Dermis microvascular lymphatic vessel endothelial cell (primary cell): ENCODE measurements around the gene PRSS38. TPM values are rescaled to one million over a fixed set of nuclear protein-coding genes. Genes with fewer than 3 reads are reported as not detected.

Experiments used
- DNase-seq, 2 donors: peaks; one replicate each; pipeline versions ENCODE4 v3.0.0 to v3.0.0-alpha.2; 2010; ENCODE audit warnings: low read depth in 2 of 2
- total RNA-seq: library from RNA; depleted of rRNA; stranded (reverse); fragments of >200 nt; gene quantifications from 2 replicates; pipeline ENCODE4 v1.2.1, GENCODE V29; 2014

Gene PRSS38
- total RNA-seq, result not detected in 2 replicates

GRCh38 chr1:227815468-227816409, at the start of gene PRSS38:
Gene PRSS38 (plus strand): TSS chr1:227815675. CDS start chr1:227815717, 42 bp downstream.
- DNase-seq, result no peak

GRCh38 chr1:227766015-227766634, 49.4 kb upstream of the PRSS38 start:
- DNase-seq, result no peak

DNA sequence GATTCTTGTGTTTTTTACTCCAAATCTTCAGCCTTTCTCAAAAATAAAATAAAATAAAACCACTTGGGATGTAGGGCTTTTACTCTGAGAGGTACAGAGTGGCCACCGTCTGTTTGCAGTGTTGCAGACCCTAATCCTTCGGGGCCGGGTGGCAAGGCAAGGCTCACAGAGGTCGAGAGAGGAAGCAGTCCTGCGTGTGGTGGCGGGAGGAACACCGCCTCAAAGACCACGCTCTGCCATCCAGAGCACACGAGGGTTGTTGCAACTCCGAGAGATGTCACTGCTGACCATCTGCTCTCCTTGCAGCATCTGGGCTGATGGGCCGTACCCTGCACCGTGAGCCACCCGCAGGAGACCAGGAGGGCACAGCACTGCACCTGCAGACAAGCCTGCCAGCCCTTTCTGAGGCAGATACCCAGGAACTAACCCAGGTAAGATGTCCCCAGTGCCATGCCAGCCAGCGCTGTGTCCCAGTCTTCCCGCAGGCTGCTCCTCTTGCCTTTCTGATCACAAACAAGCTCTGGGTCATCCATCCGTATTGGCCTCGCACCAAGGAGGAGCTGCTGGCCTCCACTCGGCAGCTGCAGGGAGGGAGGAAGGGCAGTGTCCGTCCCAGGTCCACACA, 48.7 kb upstream of the PRSS38 start:
- no peak for DNase-seq

DNA sequence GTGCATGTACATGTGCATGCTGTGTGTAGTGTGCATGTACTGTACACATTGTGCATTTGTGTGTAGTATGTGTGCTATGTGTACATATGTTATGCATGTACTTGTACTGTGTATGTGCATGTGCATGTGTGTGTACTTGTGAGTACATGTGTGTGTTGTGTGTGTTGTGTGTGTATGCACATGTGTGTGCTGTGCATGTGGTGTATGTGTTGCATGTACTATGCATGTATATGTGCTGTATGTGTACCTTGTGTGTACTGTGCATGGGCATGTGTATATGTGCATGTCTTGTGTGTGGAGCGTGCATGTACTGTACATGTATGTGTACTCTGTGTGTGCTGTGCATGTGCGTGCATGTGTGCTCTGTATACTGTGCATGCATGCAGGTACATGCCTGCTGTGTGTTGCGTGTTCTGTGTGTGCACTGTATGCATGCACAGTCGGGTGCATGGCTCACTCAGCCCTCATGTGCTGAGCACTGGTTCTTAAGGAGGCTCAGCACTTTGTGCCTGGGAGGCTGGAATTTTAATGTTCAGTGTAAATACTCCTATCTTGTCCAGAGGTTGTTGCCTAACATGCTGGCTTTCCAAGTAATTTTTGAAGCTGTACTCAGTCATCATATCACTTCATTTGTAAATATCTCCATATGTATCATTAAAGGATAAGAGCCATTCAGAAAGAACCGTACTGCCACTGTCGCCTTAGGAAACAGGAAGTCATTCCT, 47.9 kb upstream of the PRSS38 start:
- DNase-seq, result no peak

GRCh38 chr1:227768125-227768439, 47.4 kb upstream of the PRSS38 start:
- DNase-seq, result no peak

- DNase-seq, result no peak
These were observed 46.8 kb upstream of the PRSS38 start for GRCh38 chr1:227768640-227769039.

DNA sequence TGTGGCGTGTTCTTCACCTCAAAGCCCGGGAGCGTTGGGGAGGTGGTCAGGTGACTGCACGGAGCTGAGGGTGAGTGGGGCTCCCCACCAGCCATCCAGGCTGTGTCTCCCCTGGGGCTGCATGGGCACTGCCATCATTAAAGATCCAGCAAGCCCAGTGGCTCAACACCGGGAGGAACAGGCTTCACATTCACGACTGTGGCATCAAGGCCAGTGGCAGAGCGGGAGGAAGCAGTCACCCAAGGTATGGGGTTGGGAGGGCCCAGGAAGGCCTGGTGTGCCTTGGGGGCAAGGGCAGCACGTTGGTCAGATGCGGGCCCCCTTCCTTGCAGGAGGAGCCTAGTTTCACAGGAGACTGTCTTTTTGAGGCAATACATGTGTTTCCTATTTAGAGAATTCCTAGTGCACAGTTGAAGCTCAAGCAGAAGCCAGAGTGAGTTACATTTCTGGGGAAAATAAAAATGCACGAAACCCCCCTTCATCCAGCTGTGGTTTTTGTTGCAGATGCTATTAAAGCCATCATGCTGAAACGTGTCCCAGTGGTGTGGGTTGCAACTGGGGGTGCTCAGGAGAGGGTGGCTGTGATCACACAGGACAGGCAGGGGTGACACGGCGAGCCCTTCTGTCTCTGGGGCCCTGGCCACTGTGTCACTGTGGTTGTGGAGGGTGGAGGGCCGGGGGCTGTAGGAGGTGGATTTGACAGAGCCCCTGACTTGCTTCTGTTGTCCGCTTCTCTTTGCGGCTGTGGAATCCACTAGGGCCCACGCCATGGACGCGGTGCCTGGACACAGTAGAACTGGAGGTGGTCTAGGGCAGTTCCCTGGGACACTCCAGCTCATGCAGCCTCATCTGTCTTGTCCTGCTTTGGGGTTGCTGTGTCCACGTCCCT, 46.2 kb upstream of the PRSS38 start:
- DNase-seq, result no peak

- no peak for DNase-seq
These were observed 45.5 kb upstream of the PRSS38 start for GRCh38 chr1:227769936-227770494.

DNA sequence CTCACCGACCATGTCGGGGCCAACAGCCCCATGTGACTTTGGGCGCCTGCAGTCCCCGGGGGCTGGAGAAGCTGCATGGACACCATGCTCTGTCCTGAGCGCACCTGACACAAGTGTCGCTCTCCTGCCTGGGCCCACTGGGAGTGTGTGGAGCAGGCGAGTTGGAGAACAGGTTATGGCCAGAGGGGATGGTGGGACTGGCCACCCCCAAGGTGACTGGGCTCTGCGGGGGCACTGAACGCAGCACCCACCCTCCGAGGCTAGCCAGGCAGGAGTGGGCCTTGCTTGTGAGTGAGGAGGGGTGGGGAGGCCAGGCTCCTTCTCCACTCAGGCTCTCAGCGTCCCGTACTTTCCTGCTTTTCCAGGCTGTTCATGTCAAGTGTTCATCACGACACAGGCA, 44.7 kb upstream of the PRSS38 start:
- DNase-seq, result no peak

GRCh38 chr1:227771326-227771725, 44.1 kb upstream of the PRSS38 start:
- no peak for DNase-seq

DNA sequence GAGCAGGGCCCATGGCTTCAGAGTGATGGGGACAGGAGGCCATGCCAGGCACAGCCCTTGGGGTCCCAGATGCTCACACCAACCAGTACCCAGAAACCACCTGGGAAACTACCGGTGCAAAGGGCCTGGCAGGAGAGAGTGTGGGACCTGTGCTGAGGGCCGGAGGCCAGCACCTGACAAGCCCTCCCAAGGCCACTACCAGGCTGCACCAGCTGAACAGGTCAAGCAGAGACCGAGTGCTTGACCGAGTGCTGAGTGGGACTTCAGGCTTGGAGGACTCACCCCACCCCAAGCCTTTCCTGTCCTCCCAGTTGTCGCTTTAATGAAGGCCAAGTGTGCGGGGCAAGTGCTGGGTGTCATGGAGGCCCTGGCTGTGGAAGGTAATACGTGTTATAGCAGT, 43.7 kb upstream of the PRSS38 start:
- DNase-seq, result no peak

GRCh38 chr1:227773558-227773957, 41.9 kb upstream of the PRSS38 start:
- no peak for DNase-seq

DNA sequence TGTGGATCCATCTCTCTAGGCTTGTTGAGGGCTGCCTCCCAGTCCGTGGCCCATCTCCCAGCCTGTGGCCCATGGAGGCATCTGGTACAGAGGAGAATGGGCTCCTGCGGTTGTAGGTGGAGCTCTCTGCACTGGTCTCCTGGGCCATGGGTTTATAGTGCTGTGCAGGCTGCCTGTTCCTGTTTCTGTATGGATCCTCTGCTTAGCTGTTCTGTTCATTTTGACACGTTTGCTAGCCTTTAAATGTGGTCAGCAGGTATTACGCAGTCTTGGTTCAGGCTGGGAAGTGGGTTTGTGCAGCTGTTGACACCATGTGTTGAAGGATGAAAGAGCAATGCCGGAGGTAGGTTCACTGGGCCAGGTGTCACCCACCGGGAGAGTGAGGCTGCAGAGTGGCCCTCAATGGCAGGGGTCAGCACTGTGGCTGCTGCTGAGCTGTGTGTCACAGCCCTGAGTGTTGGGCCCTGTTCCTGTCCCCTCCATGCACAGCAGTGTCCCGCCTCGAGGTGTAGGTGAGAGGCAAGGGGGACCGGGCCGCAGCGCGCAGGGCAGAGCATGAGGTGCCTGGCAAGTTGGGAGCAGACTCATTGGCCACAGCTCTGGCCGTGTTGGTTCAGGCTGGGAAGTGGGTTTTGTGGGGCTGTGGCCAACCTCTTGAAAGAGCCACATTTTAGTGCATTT, 41.3 kb upstream of the PRSS38 start:
- DNase-seq, result no peak

- no peak for DNase-seq
These were observed 40.4 kb upstream of the PRSS38 start for GRCh38 chr1:227774821-227775661.

GRCh38 chr1:227775841-227776240, 39.6 kb upstream of the PRSS38 start:
- no peak for DNase-seq

GRCh38 chr1:227776331-227776771, 39.1 kb upstream of the PRSS38 start:
- DNase-seq, result peak in 1 of 2 donors; percentile 51

DNA sequence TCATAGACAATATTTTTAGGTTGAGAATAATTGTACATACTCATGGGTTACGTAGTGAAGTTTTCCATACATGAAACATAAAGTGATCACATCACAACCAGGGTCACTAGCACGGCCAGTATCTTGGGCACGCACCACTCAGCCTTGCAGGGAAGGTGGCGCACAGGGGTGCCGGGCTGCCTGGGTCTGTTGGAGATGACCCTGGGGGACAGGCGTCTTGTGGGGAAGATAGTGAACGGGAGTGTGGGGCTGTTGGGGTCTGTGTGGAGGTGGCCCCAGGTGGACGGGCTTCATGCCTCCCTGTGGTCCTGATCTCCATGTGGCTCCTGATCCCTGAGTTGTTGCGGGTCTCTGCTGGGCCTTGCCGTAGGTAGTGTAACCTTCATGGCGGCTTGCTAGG, 38.3 kb upstream of the PRSS38 start:
- DNase-seq, result no peak

DNA sequence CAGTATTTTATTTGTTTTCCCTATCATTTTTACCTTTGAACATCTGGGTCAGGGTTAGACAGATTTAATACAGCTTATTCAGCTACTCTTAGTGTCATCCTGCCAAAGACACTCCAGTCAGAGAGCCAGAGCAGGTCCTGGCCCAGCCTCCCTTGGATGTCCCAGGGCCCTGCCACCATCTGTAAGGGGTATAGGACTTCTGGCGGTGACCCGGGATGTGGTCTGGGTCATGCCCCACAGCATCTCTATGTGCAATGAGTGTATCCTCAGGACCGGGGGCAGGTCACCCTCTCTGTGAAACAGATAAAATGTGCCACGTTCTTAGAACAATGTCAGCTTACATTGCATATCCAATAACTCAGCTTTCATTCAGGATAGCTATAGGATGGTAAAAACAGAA, 37.8 kb upstream of the PRSS38 start:
- no peak for DNase-seq

GRCh38 chr1:227778401-227778947, 37.0 kb upstream of the PRSS38 start:
- DNase-seq, result no peak
